Heart left ventricle (tissue), 16 donors: ENCODE measurements around the gene MEF2A. TPM values are rescaled to one million over a fixed set of nuclear protein-coding genes. Genes with fewer than 3 reads are reported as not detected.

Source experiments
- ATAC-seq, 4 donors: fragments of 200-7000 bp; cut with Tn5 transposase; one replicate each; pipeline ENCODE4 v1.9.1; 2020 to 2022; ENCODE audit warnings: moderate library complexity in 4 of 4, mild to moderate bottlenecking in 3 of 4, moderate number of reproducible peaks in 1 of 4
- DNase-seq, 5 donors: peaks; one replicate each; pipeline ENCODE4 v3.0.0-alpha.2; 2020
- H3K27ac ChIP-seq, 12 donors: fragments of 200-600 bp; sonication (generic) in 4 of 12; one replicate each; pipeline versions ENCODE4 v1.5.0 to v1.8.0; 2016 to 2022; ENCODE audit warnings: mild to moderate bottlenecking in 2 of 12
- H3K27me3 ChIP-seq, 9 donors: fragments of 200-600 bp; sonication (generic) in 2 of 9; one replicate each; pipeline versions ENCODE4 v1.5.1 to v1.8.0; 2016 to 2022; ENCODE audit warnings: mild to moderate bottlenecking in 3 of 9
- H3K36me3 ChIP-seq, 9 donors: fragments of 200-600 bp; sonication (generic) in 2 of 9; one replicate each; pipeline versions ENCODE4 v1.5.0 to v1.8.0; 2018 to 2022; ENCODE audit warnings: mild to moderate bottlenecking in 2 of 9
- H3K4me1 ChIP-seq, 12 donors: fragments of 200-600 bp; sonication (generic) in 4 of 12; one replicate each; pipeline versions ENCODE4 v1.5.0 to v1.8.0; 2016 to 2022; ENCODE audit warnings: mild to moderate bottlenecking in 3 of 12
- H3K4me3 ChIP-seq, 12 donors: fragments of 200-600 bp; sonication (generic) in 4 of 12; one replicate each; pipeline versions ENCODE4 v1.5.0 to v1.8.0; 2017 to 2022; ENCODE audit warnings: mild to moderate bottlenecking in 9 of 12, moderate library complexity in 4 of 12
- H3K9me3 ChIP-seq, 12 donors: fragments of 200-600 bp; sonication (generic) in 4 of 12; one replicate each; pipeline versions ENCODE4 v1.5.0 to v1.8.0; 2016 to 2022; ENCODE audit warnings: mild to moderate bottlenecking in 1 of 12
- CTCF ChIP-seq, 12 donors: fragments of 200-600 bp; sonication (generic) in 4 of 12; IDR thresholded peaks; one replicate each; pipeline versions ENCODE4 v1.5.0 to v1.8.0; 2018 to 2022; ENCODE audit warnings: antibody characterized with exemption in 12 of 12, mild to moderate bottlenecking in 5 of 12
- POLR2A ChIP-seq, 2 donors: fragments of 450-650 bp; IDR thresholded peaks; one replicate each; pipeline ENCODE4 v1.6.1; 2017; ENCODE audit warnings: antibody characterized with exemption in 2 of 2, mild to moderate bottlenecking in 2 of 2, moderate library complexity in 2 of 2
- WGBS, 4 donors: extraction: QIAGEN DNeasy Blood & Tissue Kit in 2 of 4; methylation state at CpG; one replicate each; pipeline versions ENCODE4 v1.1.5 to v1.1.7; 2013 to 2018; 5-methylcytosine and 5-hydroxymethylcytosine counted together
- intact Hi-C, 10 donors: fragments of 100-400 bp; cut with DNase I; formaldehyde crosslinking; loops; one replicate each; pipeline versions ENCODE4 v1.11.1 to v1.14.2; 2022
- polyA plus RNA-seq, 2 donors: library from polyadenylated mRNA; stranded (reverse); fragments of 200-250 nt; gene quantifications; one replicate each; pipeline ENCODE4 v1.2.3, GENCODE V29; 2013
- total RNA-seq, 9 donors: library from RNA; depleted of rRNA in 2 of 9; stranded (reverse); fragments of >200 nt in 2 of 9; fragmentation: NEBNext Ultra II Directional in 3 of 9; extraction: Animal tissue kit (Norgen Biotek cat#: 25700) in 3 of 9; gene quantifications; one replicate each; pipeline versions ENCODE4 v1.1.0 to v1.2.4, GENCODE V29; 2016 to 2023
- donor health status: ischemic (EF 13 %, LVEDD 7.1; RV severe dilation, severe dysfunction).
- donor health status: healthy with polysubstance abuse.
- donor health status: DM: no; HTN: yes; CAD: no.
- donor health status: DM: no; HTN: no; CAD: no.
- donor health status: ischemic (EF 25% LVEDD 6.9; RV normal size, moderate dysfunction).
- donor health status: ischemic (EF 25% LVEDD 5.7; RV mildly dilated, moderate dysfunction).
- donor health status: healthy.
- donor health status: DM: yes; HTN: yes; CAD: no.
- donor health status: ischemic (EF 35%, LVEDD 5.7; RV mildly dilated, moderate dysfunction).
- donor health status: nonischemic (EF 11% LVEDD 7.7; RV severe dilation, severe dysfunction).
- donor health status: DM: yes; HTN: yes; CAD: no.
- donor health status: PGD.
- donor health status: ischemic (EF 29% LVEDD 5.4; RV normal size, mild dysfunction).
- donor health status: nonischemic (EF 23%, LVEDD 6.1; RV moderate dilation, normal function).

Gene MEF2A
- total and polyA plus RNA-seq, 11 donors, result 53.4 to 192 (median 153) TPM

GRCh38 chr15:99526176-99526575 lies 39.6 kb upstream of the MEF2A start:
- no peaks in the 10 kb centered on the region for H3K4me1 ChIP-seq
- no peak for ATAC-seq
- no peak overlapping the region for H3K4me3 ChIP-seq
- no peaks in the 10 kb centered on the region for H3K27me3 ChIP-seq
- H3K27ac ChIP-seq, result no peak overlapping the region
- H3K9me3 ChIP-seq, result peaks cover 0 to 15% (median 0%) of the 10 kb centered on the region in 12 donors
- 58 to 74% (median 73%) methylated on average over 4 of the region's 4 CpGs for WGBS, 4 donors
- H3K36me3 ChIP-seq, result no peaks in the 10 kb centered on the region
- intact Hi-C loops, result no loop called here
- DNase-seq, result no peak
- TF ChIP-seq CTCF (IDR thresholded peaks at IDR 0.05) (no peak), POLR2A (IDR thresholded peaks at IDR 0.05) (no peak)

GRCh38 chr15:99526671-99527070 lies 39.1 kb upstream of the MEF2A start:
- Histone ChIP-seq H3K27ac (no peak overlapping the region), H3K9me3 (peaks cover 0 to 15% (median 0%) of the 10 kb centered on the region in 12 donors), H3K27me3 (no peaks in the 10 kb centered on the region), H3K36me3 (no peaks in the 10 kb centered on the region), H3K4me3 (no peak overlapping the region), H3K4me1 (no peaks in the 10 kb centered on the region)
- ATAC-seq, result no peak
- TF ChIP-seq CTCF (IDR thresholded peaks at IDR 0.05), result no peak
- no peak for TF ChIP-seq POLR2A (IDR thresholded peaks at IDR 0.05)
- intact Hi-C loops, result no loop called here
- WGBS, 4 donors, result 90 to 92% (median 91%) methylated on average over 3 of the region's 3 CpGs
- no peak for DNase-seq

- Histone ChIP-seq H3K4me3 (no peak overlapping the region), H3K4me1 (peaks cover 0 to 20% (median 12%) of the 10 kb centered on the region in 12 donors), H3K9me3 (peaks cover 0 to 4% (median 0%) of the 10 kb centered on the region in 12 donors), H3K36me3 (no peaks in the 10 kb centered on the region), H3K27me3 (no peaks in the 10 kb centered on the region), H3K27ac (peak overlapping the region in 11 of 12 donors; percentile 47 to 79 (median 66))
- intact Hi-C loops, result loop anchor here in 1 of 10 donors (2.0 kb wide), 1 partner anchor 28 kb away; the partner anchor contains the start of gene MEF2A
- 38 to 69% (median 43%) methylated on average over 4 of the region's 4 CpGs for WGBS, 4 donors
- ATAC-seq (peak; percentile 82 to 94 (median 92)), DNase-seq (peak in 4 of 5 donors; percentile 37 to 76 (median 54))
- TF ChIP-seq CTCF (IDR thresholded peaks at IDR 0.05), result no peak
- no peak for TF ChIP-seq POLR2A (IDR thresholded peaks at IDR 0.05)
Measured at GRCh38 chr15:99536422-99537040, 29.3 kb upstream of the MEF2A start.

GRCh38 chr15:99537344-99537743 lies 28.4 kb upstream of the MEF2A start:
- WGBS, 4 donors, result 64 to 83% (median 76%) methylated on average over 4 of the region's 4 CpGs
- Histone ChIP-seq H3K27ac (peak overlapping the region in 9 of 12 donors; percentile 11 to 79 (median 66)), H3K27me3 (no peaks in the 10 kb centered on the region), H3K9me3 (no peaks in the 10 kb centered on the region), H3K4me1 (peaks cover 0 to 20% (median 12%) of the 10 kb centered on the region in 12 donors), H3K36me3 (no peaks in the 10 kb centered on the region), H3K4me3 (no peak overlapping the region)
- TF ChIP-seq CTCF (IDR thresholded peaks at IDR 0.05) (no peak), POLR2A (IDR thresholded peaks at IDR 0.05) (no peak)
- ATAC-seq (peak in 3 of 4 donors; percentile 29 to 67 (median 67)), DNase-seq (peak; percentile 40 to 68 (median 52))
- intact Hi-C loops, result loop anchor here in 1 of 10 donors (2.0 kb wide), 1 partner anchor 27 kb away; the partner anchor contains the start of gene MEF2A
